GM23338 (cell line): ENCODE data around the gene F2RL2. TPM values are rescaled to one million over a fixed set of nuclear protein-coding genes. Genes with fewer than 3 reads are reported as not detected.
A peak's percentile ranks its signal among the peaks of the same experiment; 100 is the strongest.

Experiments used
- ATAC-seq: fragments of 200-7000 bp; cut with Tn5 transposase; 3 replicates; pipeline ENCODE4 v1.9.1; 2020
- DNase-seq: peaks from one replicate; pipeline ENCODE4 v3.0.0-alpha.2; 2015; ENCODE audit warnings: low spot score
- H2AFZ ChIP-seq: fragments of 200-600 bp; sonication (generic); 2 replicates; pipeline ENCODE4 v1.8.0; 2016; ENCODE audit warnings: antibody characterized with exemption, mild to moderate bottlenecking, moderate library complexity
- H3F3A ChIP-seq: fragments of 200-600 bp; sonication (generic); replicated peaks from 2 replicates; pipeline ENCODE4 v1.8.0; 2017; ENCODE audit warnings: antibody characterized with exemption, mixed run types, low read depth
- H3K27ac ChIP-seq: fragments of 200-600 bp; sonication (generic); 2 replicates; pipeline ENCODE4 v1.6.1; 2016; ENCODE audit warnings: low read depth
- H3K27me3 ChIP-seq: fragments of 200-600 bp; sonication (generic); 2 replicates; pipeline ENCODE4 v1.8.0; 2016; ENCODE audit warnings: mild to moderate bottlenecking, mixed run types, moderate library complexity; ENCODE audit not compliant: insufficient read depth
- H3K36me3 ChIP-seq: fragments of 200-600 bp; sonication (generic); 2 replicates; pipeline ENCODE4 v1.8.0; 2016; ENCODE audit warnings: mild to moderate bottlenecking; ENCODE audit not compliant: insufficient read depth
- H3K4me1 ChIP-seq: fragments of 200-600 bp; sonication (generic); 2 replicates; pipeline ENCODE4 v1.8.0; 2016; ENCODE audit warnings: mild to moderate bottlenecking, moderate library complexity; ENCODE audit not compliant: insufficient read depth
- H3K4me2 ChIP-seq: fragments of 200-600 bp; sonication (generic); 2 replicates; pipeline ENCODE4 v1.7.1; 2017; ENCODE audit warnings: mixed run types
- H3K4me3 ChIP-seq: fragments of 200-600 bp; sonication (generic); 2 replicates; pipeline ENCODE4 v1.6.1; 2016; ENCODE audit warnings: mixed run types
- H3K79me2 ChIP-seq: fragments of 200-600 bp; sonication (generic); replicated peaks from 2 replicates; pipeline ENCODE4 v1.8.0; 2017; ENCODE audit warnings: mild to moderate bottlenecking; ENCODE audit not compliant: insufficient read depth
- H3K9me2 ChIP-seq: fragments of 200-600 bp; sonication (generic); 2 replicates; pipeline ENCODE4 v1.8.0; 2017; ENCODE audit not compliant: insufficient read depth
- H4K20me1 ChIP-seq: fragments of 200-600 bp; sonication (generic); replicated peaks from 2 replicates; pipeline ENCODE4 v1.8.0; 2017; ENCODE audit warnings: mild to moderate bottlenecking; ENCODE audit not compliant: insufficient read depth
- H3K27ac Mint-ChIP-seq: 2 replicates; pipeline ENCODE4 v1.8.0; 2020; ENCODE audit warnings: inconsistent platforms, mild to moderate bottlenecking, moderate library complexity, mixed read lengths
- H3K27me3 Mint-ChIP-seq: 3 replicates; pipeline ENCODE4 v1.8.0; 2022; ENCODE audit warnings: low read depth, mild to moderate bottlenecking, moderate library complexity, mixed read lengths, inconsistent platforms; ENCODE audit not compliant: insufficient read depth, poor library complexity
- H3K36me3 Mint-ChIP-seq: 3 replicates; pipeline ENCODE4 v1.8.0; 2021; ENCODE audit warnings: low read depth, mild to moderate bottlenecking, inconsistent platforms, moderate library complexity, mixed read lengths
- H3K4me1 Mint-ChIP-seq: 3 replicates; pipeline ENCODE4 v1.8.0; 2020; ENCODE audit warnings: mild to moderate bottlenecking, inconsistent platforms, mixed read lengths
- H3K4me3 Mint-ChIP-seq: 3 replicates; pipeline ENCODE4 v1.8.0; 2021; ENCODE audit warnings: moderate library complexity, mild to moderate bottlenecking, inconsistent platforms, mixed read lengths
- H3K9me3 Mint-ChIP-seq: 3 replicates; pipeline ENCODE4 v1.8.0; 2020; ENCODE audit warnings: moderate library complexity, mild to moderate bottlenecking, inconsistent platforms, mixed read lengths
- CREB1 ChIP-seq: fragments of 250-450 bp; sonication (Bioruptor Pico); IDR thresholded peaks from 2 replicates; pipeline ENCODE4 v1.5.0; 2020; ENCODE audit warnings: low read depth, mild to moderate bottlenecking, moderate library complexity
- EZH2 ChIP-seq: fragments of 200-600 bp; sonication (generic); IDR thresholded peaks from one replicate; pipeline ENCODE4 v1.8.0; 2017; ENCODE audit warnings: antibody characterized with exemption, mild to moderate bottlenecking, low read depth; ENCODE audit not compliant: unreplicated experiment
- EZH2phosphoT487 ChIP-seq: fragments of 200-600 bp; sonication (generic); IDR thresholded peaks from one replicate; pipeline ENCODE4 v1.8.1; 2018; ENCODE audit warnings: antibody characterized with exemption; ENCODE audit not compliant: unreplicated experiment
- JUNB ChIP-seq: IDR thresholded peaks from one replicate; pipeline ENCODE4 v1.6.1; 2016; ENCODE audit warnings: antibody characterized with exemption; ENCODE audit not compliant: unreplicated experiment
- NANOG ChIP-seq: IDR thresholded peaks from 2 replicates; pipeline ENCODE4 v1.6.1; 2016; ENCODE audit warnings: antibody characterized with exemption, borderline replicate concordance
- POLR2AphosphoS5 ChIP-seq: IDR thresholded peaks from 2 replicates; pipeline ENCODE4 v1.6.1; 2016; ENCODE audit warnings: antibody characterized with exemption, low read depth
- STAT1 ChIP-seq: IDR thresholded peaks from one replicate; pipeline ENCODE4 v1.6.1; 2016; ENCODE audit warnings: antibody characterized with exemption; ENCODE audit not compliant: unreplicated experiment
- ZNF114 ChIP-seq: fragments of 250-450 bp; sonication (Bioruptor Pico); IDR thresholded peaks from 2 replicates; pipeline ENCODE4 v1.5.0; 2020; ENCODE audit warnings: mild to moderate bottlenecking, moderate library complexity
- ZNF331 ChIP-seq: fragments of 250-450 bp; sonication (Bioruptor Pico); IDR thresholded peaks from 2 replicates; pipeline ENCODE4 v1.5.0; 2020; ENCODE audit warnings: low read depth, mild to moderate bottlenecking, moderate library complexity
- polyA plus RNA-seq: library from polyadenylated mRNA; unstranded; fragments of >200 nt; fragmentation: Nextera tagmentation; extraction: Ambion mirVana; gene quantifications from 2 replicates; pipeline ENCODE4 v1.2.1, GENCODE V29; 2016
- total RNA-seq: library from RNA; depleted of rRNA; stranded (reverse); fragments of >200 nt; shearing (Covaris generic); gene quantifications from 2 replicates; pipeline ENCODE4 v1.2.3, GENCODE V29; 2014
- TF ChIP-seq, protein P1 (sequence below): IDR thresholded peaks from one replicate; pipeline ENCODE4 v1.6.1; 2018; ENCODE audit warnings: antibody characterized with exemption; ENCODE audit not compliant: unreplicated experiment
- TF ChIP-seq, protein P2 (sequence below), 2 experiments: fragments of 200-600 bp in 1 of 2; sonication (generic) in 1 of 2; conservative IDR thresholded peaks; 2 replicates each; pipeline versions ENCODE4 v1.5.1 to v1.6.1; 2016 to 2017; ENCODE audit warnings: antibody characterized with exemption in 2 of 2, low read depth in 2 of 2, mild to moderate bottlenecking in 2 of 2, moderate library complexity in 1 of 2
- TF ChIP-seq, protein P3 (sequence below): IDR thresholded peaks from 2 replicates; pipeline ENCODE4 v1.6.1; 2016; ENCODE audit warnings: antibody characterized with exemption
- TF ChIP-seq, protein P4 (sequence below): fragments of 250-450 bp; sonication (Bioruptor Pico); IDR thresholded peaks from 2 replicates; pipeline ENCODE4 v1.5.0; 2020; ENCODE audit warnings: mild to moderate bottlenecking, moderate library complexity

The F2RL2 gene
- total and polyA plus RNA-seq, 2 experiments from 2014 or later = 0.42 to 0.70 TPM

DNA sequence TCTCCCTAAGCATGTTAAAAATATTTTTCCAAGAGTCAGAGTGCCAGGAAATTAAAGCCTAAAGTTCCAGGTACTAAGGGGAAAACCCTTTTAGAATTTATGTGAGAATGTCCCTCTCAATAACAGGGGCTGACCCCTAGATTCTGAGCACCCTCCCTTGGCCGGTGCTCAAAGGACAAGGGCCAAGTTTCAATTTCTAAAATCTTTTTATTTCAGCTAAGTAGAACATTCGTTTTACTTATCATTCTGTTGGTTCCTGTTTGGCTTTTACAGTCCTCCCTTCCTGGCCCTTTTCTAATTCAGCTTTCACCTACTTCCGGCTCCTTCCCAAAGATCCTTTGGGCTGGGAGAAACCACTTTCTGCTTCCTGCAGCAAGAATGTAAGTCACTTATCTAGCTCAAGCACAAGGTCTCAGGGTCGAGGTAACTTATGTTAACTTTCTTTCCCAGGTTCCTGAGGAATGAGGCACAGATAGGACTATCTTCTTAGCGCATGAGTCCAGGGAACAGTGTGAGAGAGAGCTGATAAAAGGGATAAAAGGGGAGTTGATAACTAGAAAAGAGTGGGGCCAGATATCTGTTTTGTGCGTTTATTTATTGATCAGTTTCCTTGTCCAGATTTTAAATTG lies 34.6 kb upstream of the F2RL2 start:
- Mint-ChIP-seq H3K27ac (no peak overlapping the region), H3K4me3 (no peak overlapping the region)

More for the DNA sequence above, 34.6 kb upstream of the F2RL2 start:
- H3K79me2 ChIP-seq = no peaks in the 10 kb centered on the region
- H3K4me2 ChIP-seq = no peak overlapping the region
- DNase-seq (peak; percentile 12), ATAC-seq (no peak)
- H3K4me3 ChIP-seq = no peak overlapping the region
- H3K27ac ChIP-seq = no peak overlapping the region
- no peak for TF ChIP-seq POLR2AphosphoS5
- no peak for TF ChIP-seq CREB1 (CRISPR knock-in tag)
- no peak for TF ChIP-seq JUNB
- TF ChIP-seq, protein P1, sequence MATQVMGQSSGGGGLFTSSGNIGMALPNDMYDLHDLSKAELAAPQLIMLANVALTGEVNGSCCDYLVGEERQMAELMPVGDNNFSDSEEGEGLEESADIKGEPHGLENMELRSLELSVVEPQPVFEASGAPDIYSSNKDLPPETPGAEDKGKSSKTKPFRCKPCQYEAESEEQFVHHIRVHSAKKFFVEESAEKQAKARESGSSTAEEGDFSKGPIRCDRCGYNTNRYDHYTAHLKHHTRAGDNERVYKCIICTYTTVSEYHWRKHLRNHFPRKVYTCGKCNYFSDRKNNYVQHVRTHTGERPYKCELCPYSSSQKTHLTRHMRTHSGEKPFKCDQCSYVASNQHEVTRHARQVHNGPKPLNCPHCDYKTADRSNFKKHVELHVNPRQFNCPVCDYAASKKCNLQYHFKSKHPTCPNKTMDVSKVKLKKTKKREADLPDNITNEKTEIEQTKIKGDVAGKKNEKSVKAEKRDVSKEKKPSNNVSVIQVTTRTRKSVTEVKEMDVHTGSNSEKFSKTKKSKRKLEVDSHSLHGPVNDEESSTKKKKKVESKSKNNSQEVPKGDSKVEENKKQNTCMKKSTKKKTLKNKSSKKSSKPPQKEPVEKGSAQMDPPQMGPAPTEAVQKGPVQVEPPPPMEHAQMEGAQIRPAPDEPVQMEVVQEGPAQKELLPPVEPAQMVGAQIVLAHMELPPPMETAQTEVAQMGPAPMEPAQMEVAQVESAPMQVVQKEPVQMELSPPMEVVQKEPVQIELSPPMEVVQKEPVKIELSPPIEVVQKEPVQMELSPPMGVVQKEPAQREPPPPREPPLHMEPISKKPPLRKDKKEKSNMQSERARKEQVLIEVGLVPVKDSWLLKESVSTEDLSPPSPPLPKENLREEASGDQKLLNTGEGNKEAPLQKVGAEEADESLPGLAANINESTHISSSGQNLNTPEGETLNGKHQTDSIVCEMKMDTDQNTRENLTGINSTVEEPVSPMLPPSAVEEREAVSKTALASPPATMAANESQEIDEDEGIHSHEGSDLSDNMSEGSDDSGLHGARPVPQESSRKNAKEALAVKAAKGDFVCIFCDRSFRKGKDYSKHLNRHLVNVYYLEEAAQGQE = no peak
- TF ChIP-seq, protein P2, sequence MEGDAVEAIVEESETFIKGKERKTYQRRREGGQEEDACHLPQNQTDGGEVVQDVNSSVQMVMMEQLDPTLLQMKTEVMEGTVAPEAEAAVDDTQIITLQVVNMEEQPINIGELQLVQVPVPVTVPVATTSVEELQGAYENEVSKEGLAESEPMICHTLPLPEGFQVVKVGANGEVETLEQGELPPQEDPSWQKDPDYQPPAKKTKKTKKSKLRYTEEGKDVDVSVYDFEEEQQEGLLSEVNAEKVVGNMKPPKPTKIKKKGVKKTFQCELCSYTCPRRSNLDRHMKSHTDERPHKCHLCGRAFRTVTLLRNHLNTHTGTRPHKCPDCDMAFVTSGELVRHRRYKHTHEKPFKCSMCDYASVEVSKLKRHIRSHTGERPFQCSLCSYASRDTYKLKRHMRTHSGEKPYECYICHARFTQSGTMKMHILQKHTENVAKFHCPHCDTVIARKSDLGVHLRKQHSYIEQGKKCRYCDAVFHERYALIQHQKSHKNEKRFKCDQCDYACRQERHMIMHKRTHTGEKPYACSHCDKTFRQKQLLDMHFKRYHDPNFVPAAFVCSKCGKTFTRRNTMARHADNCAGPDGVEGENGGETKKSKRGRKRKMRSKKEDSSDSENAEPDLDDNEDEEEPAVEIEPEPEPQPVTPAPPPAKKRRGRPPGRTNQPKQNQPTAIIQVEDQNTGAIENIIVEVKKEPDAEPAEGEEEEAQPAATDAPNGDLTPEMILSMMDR (conservative IDR thresholded peaks at IDR 0.05; ENCODE audit: low read depth in 2 of 2) = no peak
- no peak for TF ChIP-seq STAT1
- TF ChIP-seq, protein P3, sequence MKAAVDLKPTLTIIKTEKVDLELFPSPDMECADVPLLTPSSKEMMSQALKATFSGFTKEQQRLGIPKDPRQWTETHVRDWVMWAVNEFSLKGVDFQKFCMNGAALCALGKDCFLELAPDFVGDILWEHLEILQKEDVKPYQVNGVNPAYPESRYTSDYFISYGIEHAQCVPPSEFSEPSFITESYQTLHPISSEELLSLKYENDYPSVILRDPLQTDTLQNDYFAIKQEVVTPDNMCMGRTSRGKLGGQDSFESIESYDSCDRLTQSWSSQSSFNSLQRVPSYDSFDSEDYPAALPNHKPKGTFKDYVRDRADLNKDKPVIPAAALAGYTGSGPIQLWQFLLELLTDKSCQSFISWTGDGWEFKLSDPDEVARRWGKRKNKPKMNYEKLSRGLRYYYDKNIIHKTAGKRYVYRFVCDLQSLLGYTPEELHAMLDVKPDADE = no peak
- TF ChIP-seq NANOG = no peak
- no peak for TF ChIP-seq EZH2phosphoT487
- no peak for TF ChIP-seq EZH2
- TF ChIP-seq ZNF331 (CRISPR knock-in tag) = no peak
- TF ChIP-seq, protein P4, sequence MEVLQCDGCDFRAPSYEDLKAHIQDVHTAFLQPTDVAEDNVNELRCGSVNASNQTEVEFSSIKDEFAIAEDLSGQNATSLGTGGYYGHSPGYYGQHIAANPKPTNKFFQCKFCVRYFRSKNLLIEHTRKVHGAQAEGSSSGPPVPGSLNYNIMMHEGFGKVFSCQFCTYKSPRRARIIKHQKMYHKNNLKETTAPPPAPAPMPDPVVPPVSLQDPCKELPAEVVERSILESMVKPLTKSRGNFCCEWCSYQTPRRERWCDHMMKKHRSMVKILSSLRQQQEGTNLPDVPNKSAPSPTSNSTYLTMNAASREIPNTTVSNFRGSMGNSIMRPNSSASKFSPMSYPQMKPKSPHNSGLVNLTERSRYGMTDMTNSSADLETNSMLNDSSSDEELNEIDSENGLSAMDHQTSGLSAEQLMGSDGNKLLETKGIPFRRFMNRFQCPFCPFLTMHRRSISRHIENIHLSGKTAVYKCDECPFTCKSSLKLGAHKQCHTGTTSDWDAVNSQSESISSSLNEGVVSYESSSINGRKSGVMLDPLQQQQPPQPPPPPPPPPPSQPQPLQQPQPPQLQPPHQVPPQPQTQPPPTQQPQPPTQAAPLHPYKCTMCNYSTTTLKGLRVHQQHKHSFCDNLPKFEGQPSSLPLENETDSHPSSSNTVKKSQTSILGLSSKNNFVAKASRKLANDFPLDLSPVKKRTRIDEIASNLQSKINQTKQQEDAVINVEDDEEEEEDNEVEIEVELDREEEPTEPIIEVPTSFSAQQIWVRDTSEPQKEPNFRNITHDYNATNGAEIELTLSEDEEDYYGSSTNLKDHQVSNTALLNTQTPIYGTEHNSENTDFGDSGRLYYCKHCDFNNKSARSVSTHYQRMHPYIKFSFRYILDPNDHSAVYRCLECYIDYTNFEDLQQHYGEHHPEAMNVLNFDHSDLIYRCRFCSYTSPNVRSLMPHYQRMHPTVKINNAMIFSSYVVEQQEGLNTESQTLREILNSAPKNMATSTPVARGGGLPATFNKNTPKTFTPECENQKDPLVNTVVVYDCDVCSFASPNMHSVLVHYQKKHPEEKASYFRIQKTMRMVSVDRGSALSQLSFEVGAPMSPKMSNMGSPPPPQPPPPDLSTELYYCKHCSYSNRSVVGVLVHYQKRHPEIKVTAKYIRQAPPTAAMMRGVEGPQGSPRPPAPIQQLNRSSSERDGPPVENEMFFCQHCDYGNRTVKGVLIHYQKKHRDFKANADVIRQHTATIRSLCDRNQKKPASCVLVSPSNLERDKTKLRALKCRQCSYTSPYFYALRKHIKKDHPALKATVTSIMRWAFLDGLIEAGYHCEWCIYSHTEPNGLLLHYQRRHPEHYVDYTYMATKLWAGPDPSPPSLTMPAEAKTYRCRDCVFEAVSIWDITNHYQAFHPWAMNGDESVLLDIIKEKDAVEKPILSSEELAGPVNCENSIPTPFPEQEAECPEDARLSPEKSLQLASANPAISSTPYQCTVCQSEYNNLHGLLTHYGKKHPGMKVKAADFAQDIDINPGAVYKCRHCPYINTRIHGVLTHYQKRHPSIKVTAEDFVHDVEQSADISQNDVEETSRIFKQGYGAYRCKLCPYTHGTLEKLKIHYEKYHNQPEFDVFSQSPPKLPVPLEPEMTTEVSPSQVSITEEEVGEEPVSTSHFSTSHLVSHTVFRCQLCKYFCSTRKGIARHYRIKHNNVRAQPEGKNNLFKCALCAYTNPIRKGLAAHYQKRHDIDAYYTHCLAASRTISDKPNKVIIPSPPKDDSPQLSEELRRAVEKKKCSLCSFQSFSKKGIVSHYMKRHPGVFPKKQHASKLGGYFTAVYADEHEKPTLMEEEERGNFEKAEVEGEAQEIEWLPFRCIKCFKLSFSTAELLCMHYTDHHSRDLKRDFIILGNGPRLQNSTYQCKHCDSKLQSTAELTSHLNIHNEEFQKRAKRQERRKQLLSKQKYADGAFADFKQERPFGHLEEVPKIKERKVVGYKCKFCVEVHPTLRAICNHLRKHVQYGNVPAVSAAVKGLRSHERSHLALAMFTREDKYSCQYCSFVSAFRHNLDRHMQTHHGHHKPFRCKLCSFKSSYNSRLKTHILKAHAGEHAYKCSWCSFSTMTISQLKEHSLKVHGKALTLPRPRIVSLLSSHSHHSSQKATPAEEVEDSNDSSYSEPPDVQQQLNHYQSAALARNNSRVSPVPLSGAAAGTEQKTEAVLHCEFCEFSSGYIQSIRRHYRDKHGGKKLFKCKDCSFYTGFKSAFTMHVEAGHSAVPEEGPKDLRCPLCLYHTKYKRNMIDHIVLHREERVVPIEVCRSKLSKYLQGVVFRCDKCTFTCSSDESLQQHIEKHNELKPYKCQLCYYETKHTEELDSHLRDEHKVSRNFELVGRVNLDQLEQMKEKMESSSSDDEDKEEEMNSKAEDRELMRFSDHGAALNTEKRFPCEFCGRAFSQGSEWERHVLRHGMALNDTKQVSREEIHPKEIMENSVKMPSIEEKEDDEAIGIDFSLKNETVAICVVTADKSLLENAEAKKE (CRISPR knock-in tag) = no peak
- no peak for TF ChIP-seq ZNF114 (CRISPR knock-in tag)
- no peak overlapping the region for H2AFZ ChIP-seq
- no peaks in the 10 kb centered on the region for H4K20me1 ChIP-seq
- no peaks in the 10 kb centered on the region for H3K4me1 ChIP-seq
- H3K9me3 Mint-ChIP-seq = no peaks in the 10 kb centered on the region
- no peaks in the 10 kb centered on the region for H3K36me3 ChIP-seq
- H3K27me3 ChIP-seq = no peaks in the 10 kb centered on the region
- peaks cover 4% of the 10 kb centered on the region; the same call in 2 of the 3 replicates for H3K4me1 Mint-ChIP-seq
- H3K9me2 ChIP-seq = no peaks in the 10 kb centered on the region
- H3K27me3 Mint-ChIP-seq = no peaks in the 10 kb centered on the region
- H3K36me3 Mint-ChIP-seq = 0 out of 3 replicates have a peak, but pooled peaks cover 4% of the 10 kb centered on the region
- H3F3A ChIP-seq = no peaks in the 10 kb centered on the region
